Right cardiac atrium (tissue), 5 donors: ENCODE data around the gene OIP5. TPM values are rescaled to one million over a fixed set of nuclear protein-coding genes. Genes with fewer than 3 reads are reported as not detected.
"Not testable (repeated sequence)": the region's sequence is repeated elsewhere in the genome, so short reads cannot be mapped to it uniquely, and the experiment has no call there.

Experiments used
- ATAC-seq, 2 donors: fragments of 200-7000 bp; cut with Tn5 transposase; one replicate each; pipeline versions ENCODE4 v1.8.0 to v1.9.1; 2020; ENCODE audit warnings: moderate library complexity in 2 of 2, mild to moderate bottlenecking in 1 of 2
- DNase-seq, 3 donors: peaks; one replicate each; pipeline ENCODE4 v3.0.0-alpha.2; 2020
- H3K27ac ChIP-seq: one replicate; pipeline ENCODE4 v1.5.1; 2013; ENCODE audit warnings: mild to moderate bottlenecking, low read length, control low read depth, moderate library complexity
- H3K27me3 ChIP-seq: one replicate; pipeline ENCODE4 v1.6.1; 2013; ENCODE audit not compliant: control insufficient read depth, insufficient read depth
- H3K4me1 ChIP-seq: one replicate; pipeline ENCODE4 v1.6.1; 2013; ENCODE audit warnings: low read length; ENCODE audit not compliant: control insufficient read depth, insufficient read depth
- H3K4me3 ChIP-seq: one replicate; pipeline ENCODE4 v1.5.1; 2013; ENCODE audit warnings: low read length, control low read depth
- H3K9me3 ChIP-seq: one replicate; pipeline ENCODE4 v1.6.1; 2013; ENCODE audit warnings: low read length; ENCODE audit not compliant: control insufficient read depth
- WGBS: extraction: QIAGEN DNeasy Blood & Tissue Kit; methylation state at CpG from one replicate; pipeline ENCODE4 v1.1.7; 2013; 5-methylcytosine and 5-hydroxymethylcytosine counted together
- intact Hi-C, 4 donors: fragments of 100-400 bp; cut with DNase I; formaldehyde crosslinking; loops; one replicate each; pipeline versions ENCODE4 v1.11.0 to v1.14.0; 2022 to 2023
- polyA plus RNA-seq: library from polyadenylated mRNA; stranded (reverse); fragments of 200-250 nt; gene quantifications from one replicate; pipeline ENCODE4 v1.2.3, GENCODE V29; 2013
- total RNA-seq, 4 donors: library from RNA; stranded (reverse); fragmentation: NEBNext Ultra II Directional; extraction: Animal tissue kit (Norgen Biotek cat#: 25700); gene quantifications; one replicate each; pipeline ENCODE4 v1.2.1, GENCODE V29; 2021
- donor health status: healthy with polysubstance abuse.
- donor health status: DM: no; HTN: yes; CAD: no.
- donor health status: DM: no; HTN: no; CAD: no.
- donor health status: DM: no; HTN: yes; CAD: no; lungs with severe emphysema.
- donor health status: DM: yes; HTN: yes; CAD: no.

The OIP5 gene
- total and polyA plus RNA-seq, 5 donors = 0.25 to 0.71 (median 0.37) TPM; not detected in 1

DNA sequence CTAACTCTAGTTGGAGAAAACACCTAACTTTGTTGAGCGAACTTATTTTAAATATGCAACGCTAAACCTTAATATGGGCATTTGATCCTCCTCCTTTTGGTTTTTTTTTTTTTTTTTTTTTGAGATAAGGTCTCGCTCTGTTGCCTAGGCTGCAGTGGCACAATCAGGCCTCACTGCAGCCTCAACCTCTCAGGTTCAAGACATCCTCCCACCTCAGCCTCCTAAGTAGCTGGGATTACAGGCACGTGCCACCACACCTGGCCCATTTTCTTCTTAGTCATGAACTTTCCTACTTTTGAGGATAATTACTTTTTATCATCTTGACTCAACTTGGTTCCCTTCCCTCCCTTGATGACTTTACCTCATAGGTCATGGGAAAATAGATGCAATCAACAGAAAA is 4.2 kb upstream of the OIP5 start:
- H3K9me3 ChIP-seq = no peaks in the 10 kb centered on the region
- WGBS = 94% methylated on average over 4 of the region's 4 CpGs
- H3K4me3 ChIP-seq = no peak overlapping the region
- ATAC-seq = no peak
- H3K27ac ChIP-seq = no peak overlapping the region
- H3K4me1 ChIP-seq = no peaks in the 10 kb centered on the region
- no peak for DNase-seq
- H3K27me3 ChIP-seq = no peaks in the 10 kb centered on the region
- intact Hi-C loops = no loop called here

DNA sequence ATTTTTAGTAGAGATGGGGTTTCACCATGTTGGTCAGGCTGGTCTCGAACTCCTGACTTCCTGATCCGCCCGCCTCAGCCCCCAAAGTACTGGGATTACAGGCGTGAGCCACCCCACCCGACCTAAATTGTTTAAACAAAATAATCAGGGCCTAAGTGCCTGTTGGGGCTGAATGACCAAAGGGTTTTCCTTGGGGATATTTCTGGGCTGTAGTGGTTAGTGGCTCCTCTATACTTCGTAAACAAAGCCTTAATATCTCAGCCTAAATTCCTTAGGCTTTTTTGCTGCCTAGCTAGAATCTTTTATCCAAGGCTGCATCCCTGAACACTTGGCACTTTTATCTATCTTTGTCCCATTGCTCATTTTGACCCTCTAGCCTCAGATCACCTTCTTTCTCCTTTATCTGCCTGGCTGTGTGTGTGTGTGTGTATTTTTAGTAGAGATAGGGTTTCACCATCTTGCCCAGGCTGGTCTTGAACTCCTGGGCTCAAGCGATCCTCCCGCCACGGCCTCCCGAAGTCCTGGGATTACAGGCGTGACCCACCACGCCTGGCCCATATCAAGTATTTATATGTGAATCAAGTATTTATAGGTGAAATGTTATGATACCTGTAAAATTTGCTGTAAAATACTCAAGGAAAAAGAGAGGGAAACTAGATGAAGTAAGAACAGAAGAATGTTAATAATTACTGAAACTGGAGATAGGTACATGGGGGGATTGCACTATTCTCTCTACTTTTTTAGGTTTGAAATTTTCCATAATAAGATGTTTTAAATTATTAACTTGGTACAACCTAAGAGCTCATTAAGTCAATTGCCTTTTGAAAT is 2.1 kb upstream of the OIP5 start:
- Histone ChIP-seq H3K27ac (no peak overlapping the region), H3K9me3 (no peaks in the 10 kb centered on the region), H3K27me3 (no peaks in the 10 kb centered on the region), H3K4me1 (no peaks in the 10 kb centered on the region), H3K4me3 (no peak overlapping the region)
- intact Hi-C loops = loop anchor here in 1 of 4 donors (5.0 kb wide), 1 partner anchor 432 kb away; no protein-coding TSS in a partner anchor
- 93% methylated on average over 12 of the region's 12 CpGs for WGBS
- ATAC-seq (no peak), DNase-seq (no peak)

DNA sequence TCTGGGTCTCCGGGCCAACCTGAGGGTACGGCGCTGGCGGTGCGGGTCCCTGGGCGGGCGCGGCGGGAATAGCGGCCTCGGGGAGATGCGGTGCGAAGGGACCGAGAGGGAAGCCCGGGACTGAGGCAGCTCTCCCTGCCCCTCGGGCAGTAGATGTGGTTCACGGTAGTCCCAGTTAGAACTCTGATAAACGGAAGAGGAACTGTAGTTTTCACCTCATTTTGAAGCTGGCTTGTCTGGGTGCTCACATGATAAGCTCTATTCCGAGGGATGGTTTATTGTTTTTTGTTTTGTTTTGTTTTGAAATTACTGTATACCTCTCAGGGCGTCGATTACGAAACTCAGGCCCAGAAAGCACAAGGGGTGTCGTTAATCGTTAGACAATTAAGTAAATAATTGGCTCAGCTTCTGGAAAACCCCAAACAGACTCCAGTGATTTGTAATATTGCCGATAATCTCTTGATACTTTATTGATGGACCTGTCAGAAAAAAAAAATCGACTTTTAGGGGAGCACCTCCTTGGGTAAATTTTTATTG is 703 bp upstream of the OIP5 start:
- DNase-seq = no peak
- under 1% methylated on average over 26 of the region's 26 CpGs for WGBS
- peak; percentile 30 to 37 for ATAC-seq
- Histone ChIP-seq H3K4me3 (peak overlapping the region; percentile 57), H3K4me1 (no peaks in the 10 kb centered on the region), H3K27ac (no peak overlapping the region), H3K27me3 (no peaks in the 10 kb centered on the region), H3K9me3 (no peaks in the 10 kb centered on the region)
- intact Hi-C loops = loop anchor here in 1 of 4 donors (5.0 kb wide), 1 partner anchor 431 kb away; no protein-coding TSS in a partner anchor

DNA sequence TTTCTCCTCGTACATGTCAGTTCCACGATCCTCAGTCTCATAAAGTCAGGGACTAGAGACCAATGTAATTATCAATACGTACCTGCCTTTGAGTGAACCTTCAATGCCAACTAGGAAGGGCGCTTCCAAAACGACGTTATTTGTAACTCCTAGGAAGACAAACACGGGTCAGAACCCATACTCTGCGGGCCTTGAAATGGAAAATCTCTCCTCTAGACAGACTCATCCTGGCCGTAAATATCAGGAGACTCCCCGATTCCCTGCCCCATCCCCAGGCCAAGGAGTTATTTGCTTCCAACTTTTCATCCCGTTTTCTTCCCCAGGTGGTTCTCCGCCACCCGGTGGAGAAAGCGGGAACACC is 578 bp downstream of the OIP5 start:
- intact Hi-C loops = loop anchor here in 1 of 4 donors (5.0 kb wide), 1 partner anchor 430 kb away; no protein-coding TSS in a partner anchor
- no peak overlapping the region for H3K27ac ChIP-seq
- ATAC-seq = no peak

DNA sequence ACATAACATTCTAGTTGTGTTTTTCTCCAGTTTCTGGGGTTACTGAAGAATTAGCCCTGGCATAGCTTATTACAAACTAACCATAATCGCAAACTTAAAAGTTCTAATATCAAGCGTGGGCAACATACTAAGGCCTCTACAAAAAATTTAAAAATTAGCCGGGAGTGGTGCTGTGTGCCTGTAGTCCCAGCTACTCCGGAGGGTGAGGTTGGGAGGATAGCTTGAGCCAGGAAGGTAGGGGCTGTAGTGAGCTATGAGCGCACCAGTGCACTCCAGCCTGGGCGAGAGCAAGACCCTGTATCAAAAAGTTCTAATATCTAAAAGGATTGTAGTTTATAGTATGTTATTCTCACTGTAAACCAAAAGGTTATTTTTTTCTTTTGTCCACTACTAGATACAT is 1.1 kb downstream of the OIP5 start:
- WGBS = 70% methylated on average over 6 of the region's 6 CpGs
- H3K27ac ChIP-seq = no peak overlapping the region
- no peaks in the 10 kb centered on the region for H3K27me3 ChIP-seq
- no peaks in the 10 kb centered on the region for H3K4me1 ChIP-seq
- no peak overlapping the region for H3K4me3 ChIP-seq
- ATAC-seq = no peak
- no peak for DNase-seq
- H3K9me3 ChIP-seq = no peaks in the 10 kb centered on the region
- intact Hi-C loops = loop anchor here in 1 of 4 donors (5.0 kb wide), 1 partner anchor 429 kb away; no protein-coding TSS in a partner anchor

More for the DNA sequence above, 578 bp downstream of the OIP5 start:
- no peaks in the 10 kb centered on the region for H3K27me3 ChIP-seq
- peak overlapping the region; percentile 57 for H3K4me3 ChIP-seq
- H3K4me1 ChIP-seq = no peaks in the 10 kb centered on the region
- 3% methylated on average over 14 of the region's 14 CpGs for WGBS
- H3K9me3 ChIP-seq = no peaks in the 10 kb centered on the region
- DNase-seq = no peak

DNA sequence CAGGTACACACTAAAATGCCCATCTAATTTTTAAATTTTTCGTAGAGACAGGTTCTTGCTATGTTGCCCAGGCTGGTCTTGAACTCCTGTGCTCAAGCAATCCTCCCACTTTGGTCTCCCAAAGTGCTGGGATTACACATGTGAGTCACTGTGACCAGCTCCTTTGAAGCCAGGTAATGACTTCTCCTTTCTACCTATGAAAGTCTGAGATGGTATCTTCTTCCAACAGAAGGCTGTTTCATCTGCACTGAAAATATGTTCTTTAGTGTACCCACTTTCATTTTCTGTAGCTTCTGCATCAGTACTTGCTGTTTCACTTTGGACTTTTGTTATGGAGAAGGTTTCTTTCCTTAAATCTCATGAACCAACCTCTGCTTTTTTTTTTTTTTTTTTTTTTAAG is 8.8 kb downstream of the OIP5 start:
- WGBS = 97% methylated on average over 1 of the region's 1 CpG
- Histone ChIP-seq H3K9me3 (no peaks in the 10 kb centered on the region), H3K27me3 (no peaks in the 10 kb centered on the region), H3K27ac (no peak overlapping the region), H3K4me3 (no peak overlapping the region), H3K4me1 (no peaks in the 10 kb centered on the region)
- ATAC-seq (no peak), DNase-seq (no peak)
- intact Hi-C loops = no loop called here

DNA sequence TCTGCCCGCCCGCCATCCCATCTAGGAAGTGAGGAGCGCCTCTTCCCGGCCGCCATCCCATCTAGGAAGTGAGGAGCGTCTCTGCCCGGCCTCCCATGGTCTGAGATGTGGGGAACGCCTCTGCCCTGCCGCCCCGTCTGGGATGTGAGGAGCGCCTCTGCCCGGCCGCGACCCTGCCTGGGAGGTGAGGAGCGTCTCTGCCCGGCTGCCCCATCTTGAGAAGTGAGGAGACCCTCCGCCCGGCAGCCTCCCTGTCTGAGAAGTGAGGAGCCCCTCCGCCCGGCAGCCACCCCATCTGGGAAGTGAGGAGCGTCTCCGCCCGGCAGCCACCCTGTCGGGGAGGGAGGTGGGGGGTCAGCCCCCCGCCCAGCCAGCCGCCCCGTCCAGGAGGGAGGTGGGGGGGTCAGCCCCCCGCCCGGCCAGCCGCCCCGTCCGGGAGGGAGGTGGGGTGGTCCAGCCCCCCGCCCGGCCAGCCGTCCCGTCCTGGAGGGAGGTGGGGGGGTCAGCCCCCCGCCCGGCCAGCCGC is 11.5 kb downstream of the OIP5 start:
- DNase-seq, H3K4me1 ChIP-seq, H3K27me3 ChIP-seq, ATAC-seq, intact Hi-C loops, H3K4me3 ChIP-seq, H3K9me3 ChIP-seq, H3K27ac ChIP-seq: not testable (repeated sequence)
- 98% methylated on average over 34 of the region's 39 CpGs for WGBS

DNA sequence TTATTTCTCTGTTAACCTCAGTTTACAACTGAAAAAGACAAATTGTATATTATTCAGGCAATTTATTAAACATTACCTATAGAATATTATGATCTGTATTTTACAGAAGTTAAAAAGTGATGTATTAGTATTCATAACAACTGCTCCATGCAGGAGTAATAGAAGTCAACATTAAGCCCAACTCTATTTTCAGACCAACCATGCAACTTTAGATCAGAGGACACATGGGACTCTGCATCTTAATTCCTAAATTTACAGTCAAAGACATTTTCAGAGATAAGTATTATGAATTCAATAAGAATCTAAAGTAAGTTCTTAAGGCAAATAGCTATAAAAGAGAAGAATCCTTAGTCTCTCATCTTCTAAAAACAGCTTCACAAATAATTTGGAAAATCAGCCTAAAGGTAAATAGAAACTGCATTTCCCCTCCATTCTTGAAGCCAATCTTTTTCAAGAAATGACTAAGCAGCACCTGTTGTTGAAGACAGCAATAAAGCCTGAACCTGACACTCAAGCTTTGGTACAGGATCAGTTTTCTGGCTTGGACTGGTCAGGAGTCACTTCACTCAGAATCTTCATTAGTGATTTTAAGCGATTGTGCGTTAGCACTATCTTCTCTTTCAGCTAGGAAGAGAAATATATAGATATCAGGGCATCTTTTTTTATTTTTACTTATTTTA is 23.0 kb downstream of the OIP5 start:
- H3K9me3 ChIP-seq = no peaks in the 10 kb centered on the region
- WGBS = 97% methylated on average over 2 of the region's 2 CpGs
- no peaks in the 10 kb centered on the region for H3K4me1 ChIP-seq
- H3K4me3 ChIP-seq = no peak overlapping the region
- H3K27me3 ChIP-seq = no peaks in the 10 kb centered on the region
- intact Hi-C loops = no loop called here
- H3K27ac ChIP-seq = no peak overlapping the region
- DNase-seq = no peak
- ATAC-seq = no peak

DNA sequence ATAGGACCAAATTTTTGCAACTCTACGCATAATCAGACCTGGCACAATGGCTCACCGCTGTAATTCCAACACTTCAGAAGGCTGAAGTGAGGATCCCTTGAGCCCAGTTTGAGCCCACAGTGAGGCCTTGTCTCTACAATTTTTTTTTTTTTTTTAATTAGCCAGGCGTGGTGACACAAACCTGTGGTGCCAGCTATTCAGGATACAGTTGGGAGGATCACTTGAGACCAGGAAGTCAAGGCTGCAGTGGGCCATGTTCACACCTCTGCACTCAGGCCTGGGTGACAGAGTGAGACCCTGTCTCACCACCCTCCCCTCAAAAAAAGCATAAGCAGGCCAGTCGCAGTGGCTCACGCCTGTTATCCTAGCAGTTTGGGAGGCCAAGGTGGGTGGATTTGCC is 24.7 kb downstream of the OIP5 start:
- 94% methylated on average over 5 of the region's 5 CpGs for WGBS
- Histone ChIP-seq H3K27me3 (no peaks in the 10 kb centered on the region), H3K4me1 (no peaks in the 10 kb centered on the region)

DNA sequence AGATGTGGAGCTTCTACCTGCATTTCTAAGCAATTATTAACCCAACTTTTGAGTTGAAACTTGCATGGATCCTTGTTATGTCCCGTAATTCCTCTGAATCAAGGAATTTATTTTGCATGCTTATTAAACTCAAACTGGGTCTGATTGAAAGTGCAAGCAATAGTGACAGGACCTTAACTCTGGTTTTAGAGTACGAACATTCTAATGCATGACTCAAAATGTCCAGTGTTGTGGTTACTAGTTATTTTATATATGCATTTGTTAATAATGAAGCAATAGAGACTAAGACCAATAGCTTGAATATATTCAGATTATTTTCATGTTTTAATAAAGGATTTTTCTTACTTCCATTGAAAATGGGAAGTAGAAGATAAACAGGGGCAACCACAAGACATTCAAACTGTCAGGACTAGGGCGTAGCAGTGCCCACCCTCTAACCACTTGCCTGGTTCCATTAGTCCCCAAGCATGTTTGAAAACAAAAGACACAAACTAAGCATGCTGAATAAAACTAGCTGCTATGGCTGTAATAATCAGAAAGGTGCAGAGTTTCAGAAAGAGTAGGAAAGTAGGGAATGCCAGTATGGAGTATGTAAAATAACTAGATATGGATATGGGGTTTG is 28.1 kb downstream of the OIP5 start:
- Histone ChIP-seq H3K4me1 (no peaks in the 10 kb centered on the region), H3K27me3 (no peaks in the 10 kb centered on the region), H3K9me3 (no peaks in the 10 kb centered on the region), H3K4me3 (no peak overlapping the region), H3K27ac (no peak overlapping the region)
- ATAC-seq (no peak), DNase-seq (no peak)
- WGBS = 93% methylated on average over 3 of the region's 3 CpGs
- intact Hi-C loops = no loop called here

More for the DNA sequence above, 24.7 kb downstream of the OIP5 start:
- intact Hi-C loops = no loop called here
- no peak for DNase-seq
- Histone ChIP-seq H3K4me3 (no peak overlapping the region), H3K9me3 (no peaks in the 10 kb centered on the region), H3K27ac (no peak overlapping the region)
- no peak for ATAC-seq
